Chondrocyte (in vitro differentiated cells): ENCODE results near the gene KRT14. TPM values are rescaled to one million over a fixed set of nuclear protein-coding genes. Genes with fewer than 3 reads are reported as not detected.

Experiments used
- DNase-seq: peaks from one replicate; pipeline ENCODE4 v3.0.0; 2021; ENCODE audit warnings: mixed read lengths, low spot score
- H3K27ac Mint-ChIP-seq: one replicate; pipeline ENCODE4 v1.8.0; 2021; ENCODE audit warnings: mild to moderate bottlenecking, moderate library complexity, mixed read lengths; ENCODE audit not compliant: unreplicated experiment
- H3K27me3 Mint-ChIP-seq: 2 replicates; pipeline ENCODE4 v1.8.0; 2021; ENCODE audit warnings: low read depth, mixed read lengths
- H3K36me3 Mint-ChIP-seq: 2 replicates; pipeline ENCODE4 v1.8.0; 2021; ENCODE audit warnings: low read depth, mixed read lengths
- H3K4me1 Mint-ChIP-seq: 2 replicates; pipeline ENCODE4 v1.8.0; 2021; ENCODE audit warnings: low read depth, mild to moderate bottlenecking, mixed read lengths
- H3K4me3 Mint-ChIP-seq: one replicate; pipeline ENCODE4 v1.8.0; 2021; ENCODE audit warnings: mild to moderate bottlenecking, moderate library complexity, mixed read lengths; ENCODE audit not compliant: unreplicated experiment
- H3K9me3 Mint-ChIP-seq: 2 replicates; pipeline ENCODE4 v1.8.0; 2021; ENCODE audit warnings: low read depth, mixed read lengths
- CTCF ChIP-seq: fragments of 200-600 bp; sonication (generic); IDR thresholded peaks from 2 replicates; pipeline ENCODE4 v1.5.0; 2021; ENCODE audit warnings: antibody characterized with exemption, mild to moderate bottlenecking, moderate library complexity
- total RNA-seq: library from RNA; stranded (reverse); gene quantifications from 3 replicates; pipeline ENCODE4 v1.2.1, GENCODE V29; 2021

KRT14 gene
- total RNA-seq, 1 donor from 2014 or later: 0.32 TPM

GRCh38 chr17:41559548-41559947, 27.1 kb downstream of the KRT14 start:
- no peak for DNase-seq
- H3K36me3 Mint-ChIP-seq: no peaks in the 10 kb centered on the region
- TF ChIP-seq CTCF: no peak
- H3K9me3 Mint-ChIP-seq: no peaks in the 10 kb centered on the region
- H3K27ac Mint-ChIP-seq: no peak overlapping the region
- no peaks in the 10 kb centered on the region for H3K4me1 Mint-ChIP-seq
- peaks cover 47% of the 10 kb centered on the region for H3K27me3 Mint-ChIP-seq
- H3K4me3 Mint-ChIP-seq: no peak overlapping the region

- H3K4me1 Mint-ChIP-seq: peaks cover 4% of the 10 kb centered on the region
- H3K27me3 Mint-ChIP-seq: peaks cover 38% of the 10 kb centered on the region
- H3K27ac Mint-ChIP-seq: no peak overlapping the region
- H3K4me3 Mint-ChIP-seq: no peak overlapping the region
- TF ChIP-seq CTCF: no peak
- H3K36me3 Mint-ChIP-seq: no peaks in the 10 kb centered on the region
- no peak for DNase-seq
- no peaks in the 10 kb centered on the region for H3K9me3 Mint-ChIP-seq
Measured at GRCh38 chr17:41556931-41557330, 29.8 kb downstream of the KRT14 start.

- no peak for TF ChIP-seq CTCF
- H3K9me3 Mint-ChIP-seq: no peaks in the 10 kb centered on the region
- no peak overlapping the region for H3K4me3 Mint-ChIP-seq
- H3K27ac Mint-ChIP-seq: no peak overlapping the region
- DNase-seq: no peak
- no peaks in the 10 kb centered on the region for H3K36me3 Mint-ChIP-seq
- peaks cover 34% of the 10 kb centered on the region for H3K27me3 Mint-ChIP-seq
- H3K4me1 Mint-ChIP-seq: peaks cover 10% of the 10 kb centered on the region
Measured at GRCh38 chr17:41556306-41556705, 30.4 kb downstream of the KRT14 start.

- no peak overlapping the region for H3K27ac Mint-ChIP-seq
- no peak overlapping the region for H3K4me3 Mint-ChIP-seq
- no peaks in the 10 kb centered on the region for H3K9me3 Mint-ChIP-seq
- no peak for DNase-seq
- TF ChIP-seq CTCF: no peak
- peaks cover 26% of the 10 kb centered on the region for H3K27me3 Mint-ChIP-seq
- H3K36me3 Mint-ChIP-seq: no peaks in the 10 kb centered on the region
- H3K4me1 Mint-ChIP-seq: peaks cover 11% of the 10 kb centered on the region
Measured at GRCh38 chr17:41555105-41555887, 31.4 kb downstream of the KRT14 start.

- DNase-seq: no peak
- peaks cover 16% of the 10 kb centered on the region for H3K4me1 Mint-ChIP-seq
- H3K4me3 Mint-ChIP-seq: no peak overlapping the region
- no peak for TF ChIP-seq CTCF
- no peaks in the 10 kb centered on the region for H3K36me3 Mint-ChIP-seq
- H3K27ac Mint-ChIP-seq: no peak overlapping the region
- H3K9me3 Mint-ChIP-seq: no peaks in the 10 kb centered on the region
- peaks cover 20% of the 10 kb centered on the region for H3K27me3 Mint-ChIP-seq
Measured at GRCh38 chr17:41553987-41554680, 32.6 kb downstream of the KRT14 start.
